Skeletal muscle tissue (tissue), 4 donors: ENCODE results near the gene ZBTB49. TPM values are rescaled to one million over a fixed set of nuclear protein-coding genes. Genes with fewer than 3 reads are reported as not detected.
"Not testable (repeated sequence)": the region's sequence is repeated elsewhere in the genome, so short reads cannot be mapped to it uniquely, and the experiment has no call there.

Experiments
- H3K27ac ChIP-seq: one replicate; pipeline ENCODE4 v1.7.0; 2013; ENCODE audit warnings: mild to moderate bottlenecking, low read depth, low read length, inconsistent platforms
- H3K27me3 ChIP-seq, 3 donors: one replicate each; pipeline ENCODE4 v1.7.0; 2013; ENCODE audit warnings: low read length in 3 of 3; ENCODE audit not compliant: control insufficient read depth in 3 of 3, insufficient read depth in 3 of 3
- H3K36me3 ChIP-seq, 3 donors: one replicate each; pipeline ENCODE4 v1.7.0; 2013; ENCODE audit warnings: low read length in 3 of 3; ENCODE audit not compliant: control insufficient read depth in 3 of 3, insufficient read depth in 3 of 3
- H3K4me1 ChIP-seq, 3 donors: one replicate each; pipeline ENCODE4 v1.7.0; 2013; ENCODE audit warnings: low read length in 3 of 3, mild to moderate bottlenecking in 3 of 3; ENCODE audit not compliant: control insufficient read depth in 3 of 3, insufficient read depth in 3 of 3
- H3K4me3 ChIP-seq, 3 donors: one replicate each; pipeline ENCODE4 v1.7.0; 2013; ENCODE audit warnings: low read length in 3 of 3
- H3K9ac ChIP-seq, 3 donors: one replicate each; pipeline ENCODE4 v1.7.0; 2013; ENCODE audit warnings: low read length in 3 of 3, mild to moderate bottlenecking in 3 of 3, moderate library complexity in 2 of 3, low read depth in 1 of 3
- H3K9me3 ChIP-seq, 3 donors: one replicate each; pipeline ENCODE4 v1.7.0; 2013; ENCODE audit warnings: low read length in 3 of 3; ENCODE audit not compliant: control insufficient read depth in 3 of 3
- total RNA-seq: library from RNA; depleted of rRNA; stranded (reverse); fragments of >200 nt; gene quantifications from one replicate; pipeline ENCODE4 v1.2.3, GENCODE V29; 2014
- donor health status: Osteomylitis.

ZBTB49 gene
- total RNA-seq, 1 donor from 2014 or later, result 4.2 TPM

- Histone ChIP-seq H3K27ac (no peak overlapping the region), H3K9ac (no peak overlapping the region), H3K36me3 (no peaks in the 10 kb centered on the region), H3K27me3 (peaks cover 5 to 17% (median 6%) of the 10 kb centered on the region in 3 donors), H3K4me3 (no peak overlapping the region), H3K4me1 (no peaks in the 10 kb centered on the region), H3K9me3 (no peaks in the 10 kb centered on the region)
Measured at GRCh38 chr4:4347585-4347984, 57.5 kb downstream of the ZBTB49 start.

GRCh38 chr4:4348585-4348984, 58.5 kb downstream of the ZBTB49 start:
- H3K27ac ChIP-seq, H3K9ac ChIP-seq, H3K4me3 ChIP-seq, H3K9me3 ChIP-seq, H3K36me3 ChIP-seq, H3K4me1 ChIP-seq: not testable (repeated sequence)
- peaks cover 5 to 17% (median 6%) of the 10 kb centered on the region in 3 donors for H3K27me3 ChIP-seq

DNA sequence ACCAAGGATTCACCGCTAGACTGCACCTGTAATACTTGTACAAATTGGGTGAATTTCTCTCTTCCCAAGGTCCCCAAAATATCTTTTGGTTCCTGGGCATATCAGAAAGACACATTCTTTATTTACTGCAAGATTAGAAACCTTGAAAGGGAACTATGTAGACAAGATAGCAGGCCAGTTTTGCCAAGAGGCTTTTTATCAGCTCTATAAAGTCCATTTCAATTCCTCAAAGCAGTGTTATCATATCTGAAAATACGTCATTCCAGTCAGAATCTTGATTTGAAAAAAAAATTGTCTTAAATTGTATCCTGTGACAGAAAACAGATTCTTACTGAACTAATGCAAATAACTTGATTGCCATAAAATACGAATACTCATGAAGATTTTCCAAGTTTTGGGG, 59.8 kb downstream of the ZBTB49 start:
- no peak overlapping the region for H3K9ac ChIP-seq
- no peak overlapping the region for H3K27ac ChIP-seq
- no peak overlapping the region for H3K4me3 ChIP-seq
- no peaks in the 10 kb centered on the region for H3K36me3 ChIP-seq
- H3K27me3 ChIP-seq, result peaks cover 2 to 11% (median 4%) of the 10 kb centered on the region in 3 donors
- no peaks in the 10 kb centered on the region for H3K9me3 ChIP-seq
- H3K4me1 ChIP-seq, result no peaks in the 10 kb centered on the region

- Histone ChIP-seq H3K9ac (no peak overlapping the region), H3K4me1 (no peaks in the 10 kb centered on the region), H3K4me3 (no peak overlapping the region), H3K27me3 (peaks cover 0 to 8% (median 3%) of the 10 kb centered on the region in 3 donors), H3K36me3 (no peaks in the 10 kb centered on the region), H3K27ac (no peak overlapping the region), H3K9me3 (no peaks in the 10 kb centered on the region)
Measured at GRCh38 chr4:4350909-4351308, 60.9 kb downstream of the ZBTB49 start.

- Histone ChIP-seq H3K4me3 (no peak overlapping the region), H3K27me3 (peaks cover 15 to 32% (median 17%) of the 10 kb centered on the region in 3 donors), H3K36me3 (no peaks in the 10 kb centered on the region), H3K27ac (no peak overlapping the region), H3K4me1 (no peaks in the 10 kb centered on the region), H3K9ac (no peak overlapping the region), H3K9me3 (no peaks in the 10 kb centered on the region)
Measured at GRCh38 chr4:4355302-4355701, 65.3 kb downstream of the ZBTB49 start.

DNA sequence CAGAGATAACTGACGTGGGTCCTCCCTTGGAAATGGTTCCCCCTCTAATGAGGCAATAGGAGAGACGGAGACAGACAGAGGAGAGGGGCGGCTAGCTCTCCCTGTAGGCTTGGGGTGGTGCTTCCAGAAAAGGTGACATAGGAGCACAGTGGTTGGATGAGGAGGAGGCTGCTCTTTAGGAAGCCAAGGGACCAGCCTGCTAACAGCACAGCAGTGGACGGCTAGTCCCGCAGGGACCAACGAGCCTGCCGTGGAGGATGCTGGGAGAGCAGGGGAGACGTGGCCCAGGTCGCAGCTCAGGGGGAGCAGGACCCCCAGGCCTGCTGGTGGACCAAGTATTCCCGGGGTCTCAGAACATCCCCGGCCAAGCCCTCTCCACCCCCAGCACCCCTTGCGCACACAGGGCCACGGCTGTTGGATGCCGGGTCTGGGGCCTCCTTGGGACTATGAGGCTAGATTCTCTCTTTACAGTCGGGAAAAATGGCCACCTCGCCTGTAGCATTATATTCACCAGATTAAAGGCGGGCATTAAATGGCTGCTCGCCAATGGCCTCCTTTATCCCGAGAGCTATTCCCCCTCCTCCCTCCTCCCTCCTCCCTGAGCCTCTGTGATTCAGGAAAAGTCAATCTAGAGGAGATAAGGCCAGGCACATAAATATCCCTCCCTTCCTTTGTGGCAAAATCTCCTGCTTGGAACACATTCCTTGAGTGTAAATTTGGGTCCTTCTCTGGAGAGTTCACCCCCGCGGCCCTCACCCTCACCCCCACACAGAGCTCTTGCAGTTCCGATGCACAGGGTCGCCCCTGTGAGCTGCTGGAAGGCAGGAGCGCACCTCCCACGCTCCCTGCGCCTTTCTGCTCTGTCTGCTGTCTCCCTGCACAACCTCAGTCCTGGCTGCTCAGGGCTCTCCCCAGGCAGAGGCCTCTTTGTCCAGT, 66.3 kb downstream of the ZBTB49 start:
- peaks cover 19 to 32% (median 21%) of the 10 kb centered on the region in 3 donors for H3K27me3 ChIP-seq
- no peak overlapping the region for H3K9ac ChIP-seq
- H3K27ac ChIP-seq, result no peak overlapping the region
- H3K36me3 ChIP-seq, result no peaks in the 10 kb centered on the region
- H3K4me3 ChIP-seq, result no peak overlapping the region
- no peaks in the 10 kb centered on the region for H3K4me1 ChIP-seq
- no peaks in the 10 kb centered on the region for H3K9me3 ChIP-seq

GRCh38 chr4:4358093-4358854, 68.2 kb downstream of the ZBTB49 start:
- Histone ChIP-seq H3K27ac (no peak overlapping the region), H3K4me3 (no peak overlapping the region), H3K9me3 (no peaks in the 10 kb centered on the region), H3K9ac (no peak overlapping the region), H3K27me3 (peaks cover 23 to 39% (median 23%) of the 10 kb centered on the region in 3 donors), H3K4me1 (no peaks in the 10 kb centered on the region), H3K36me3 (no peaks in the 10 kb centered on the region)

DNA sequence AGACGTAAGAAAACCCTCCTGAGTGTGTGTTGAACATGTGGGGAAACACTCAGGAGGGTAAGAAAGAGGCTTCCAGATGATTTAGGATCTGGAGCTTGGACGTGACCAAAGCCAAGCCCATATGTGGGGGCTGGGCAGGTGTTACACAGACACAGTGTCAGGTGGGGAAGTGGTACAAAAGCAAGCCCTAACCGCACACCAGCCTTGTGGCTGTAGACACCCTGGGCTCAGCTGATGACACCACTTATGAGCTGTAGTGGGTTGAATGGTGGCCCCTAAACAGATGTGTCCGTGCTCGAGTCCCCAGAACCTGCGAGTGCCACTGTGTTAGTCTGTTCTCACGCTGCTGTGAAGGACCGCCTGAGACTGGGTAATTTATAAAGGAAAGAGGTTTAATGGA, 71.8 kb downstream of the ZBTB49 start:
- Histone ChIP-seq H3K27me3 (peaks cover 26 to 36% (median 30%) of the 10 kb centered on the region in 3 donors), H3K9me3 (no peaks in the 10 kb centered on the region), H3K27ac (no peak overlapping the region), H3K4me1 (no peaks in the 10 kb centered on the region), H3K36me3 (no peaks in the 10 kb centered on the region), H3K4me3 (no peak overlapping the region), H3K9ac (no peak overlapping the region)

DNA sequence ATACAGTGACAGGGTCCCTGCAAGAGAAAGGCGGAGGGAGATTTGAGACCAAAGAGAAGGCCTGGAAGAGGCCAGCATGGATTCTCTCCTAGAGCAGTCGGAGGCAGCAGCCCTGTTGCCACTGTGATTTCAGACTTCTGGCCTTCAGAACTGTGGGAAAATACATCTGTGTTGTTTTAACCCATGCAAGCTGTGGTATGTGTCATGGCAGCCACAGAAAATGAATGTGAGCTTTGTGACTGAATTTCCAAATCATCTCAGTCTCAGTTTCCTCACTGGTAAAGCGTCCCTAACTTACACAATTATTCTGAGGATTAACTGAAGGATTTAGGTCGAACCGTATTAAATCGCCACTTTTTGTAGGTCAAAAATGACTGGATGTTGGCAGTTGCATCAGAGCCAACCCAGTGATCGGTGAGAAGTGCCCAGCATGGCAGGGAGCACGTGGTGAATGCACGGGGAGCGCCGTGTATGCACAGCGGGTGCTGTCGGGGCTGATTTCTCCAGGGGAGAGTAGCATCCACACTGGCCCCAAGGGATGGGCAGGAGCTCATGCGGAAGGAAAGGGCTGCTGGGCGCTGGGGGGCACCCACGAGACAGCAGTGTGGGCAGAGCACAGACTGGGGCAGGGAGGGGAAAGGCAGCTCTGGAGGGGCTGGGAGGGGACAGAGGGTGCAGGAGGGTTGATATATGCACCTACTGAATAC, 73.1 kb downstream of the ZBTB49 start:
- Histone ChIP-seq H3K9me3 (no peaks in the 10 kb centered on the region), H3K27me3 (peaks cover 20 to 31% (median 21%) of the 10 kb centered on the region in 3 donors), H3K36me3 (no peaks in the 10 kb centered on the region), H3K9ac (no peak overlapping the region), H3K4me1 (no peaks in the 10 kb centered on the region), H3K27ac (no peak overlapping the region), H3K4me3 (no peak overlapping the region)
